ENCODE results near the gene IL1F10. TPM values are rescaled to one million over a fixed set of nuclear protein-coding genes. Genes with fewer than 3 reads are reported as not detected.

The IL1F10 gene
- total RNA-seq, 1 experiment from 2014 or later: not detected

- Histone ChIP-seq H3K4me1 (ENCODE audit: low read length) (no peaks in the 10 kb centered on the region), H3K79me2 (ENCODE audit: low read length) (no peaks in the 10 kb centered on the region), H3K9me2 (replicated peaks; ENCODE audit: insufficient read depth, low read length) (no peaks in the 10 kb centered on the region), H2AFZ (ENCODE audit: low read length) (no peak overlapping the region), H3K4me2 (ENCODE audit: low read depth, low read length, poor library complexity, severe bottlenecking) (no peak overlapping the region), H3K9me3 (ENCODE audit: low read length) (no peaks in the 10 kb centered on the region), H4K20me1 (ENCODE audit: insufficient read depth, low read depth, low read length) (no peaks in the 10 kb centered on the region), H3K9ac (ENCODE audit: low read length) (no peak overlapping the region), H3K27me3 (ENCODE audit: low read length) (no peaks in the 10 kb centered on the region), H3K36me3 (ENCODE audit: insufficient read depth, low read length) (no peaks in the 10 kb centered on the region), H3K27ac (ENCODE audit: low read length) (no peak overlapping the region), H3K4me3 (ENCODE audit: low read length) (no peak overlapping the region)
- DNase-seq: no peak
Measured at GRCh38 chr2:113102133-113102532, 34.4 kb downstream of the IL1F10 start.

GRCh38 chr2:113103277-113103676, 35.5 kb downstream of the IL1F10 start:
- H3K36me3 ChIP-seq (ENCODE audit: insufficient read depth, low read length): no peaks in the 10 kb centered on the region
- no peaks in the 10 kb centered on the region for H3K27me3 ChIP-seq (ENCODE audit: low read length)
- H3K79me2 ChIP-seq (ENCODE audit: low read length): no peaks in the 10 kb centered on the region

GRCh38 chr2:113104054-113104611, 36.4 kb downstream of the IL1F10 start:
- no peak for DNase-seq
- Histone ChIP-seq H3K79me2 (ENCODE audit: low read length) (no peaks in the 10 kb centered on the region), H3K27me3 (ENCODE audit: low read length) (no peaks in the 10 kb centered on the region), H3K27ac (ENCODE audit: low read length) (no peak overlapping the region), H3K9me2 (replicated peaks; ENCODE audit: insufficient read depth, low read length) (no peaks in the 10 kb centered on the region), H2AFZ (ENCODE audit: low read length) (no peak overlapping the region), H3K9ac (ENCODE audit: low read length) (no peak overlapping the region), H3K4me2 (ENCODE audit: low read depth, low read length, poor library complexity, severe bottlenecking) (no peak overlapping the region), H3K4me1 (ENCODE audit: low read length) (no peaks in the 10 kb centered on the region), H3K9me3 (ENCODE audit: low read length) (no peaks in the 10 kb centered on the region), H3K4me3 (ENCODE audit: low read length) (no peak overlapping the region), H4K20me1 (ENCODE audit: insufficient read depth, low read depth, low read length) (no peaks in the 10 kb centered on the region), H3K36me3 (ENCODE audit: insufficient read depth, low read length) (no peaks in the 10 kb centered on the region)

More at GRCh38 chr2:113103277-113103676, 35.5 kb downstream of the IL1F10 start:
- Histone ChIP-seq H3K27ac (ENCODE audit: low read length) (no peak overlapping the region), H3K9ac (ENCODE audit: low read length) (no peak overlapping the region), H3K4me2 (ENCODE audit: low read depth, low read length, poor library complexity, severe bottlenecking) (no peak overlapping the region), H3K4me1 (ENCODE audit: low read length) (no peaks in the 10 kb centered on the region), H3K9me3 (ENCODE audit: low read length) (no peaks in the 10 kb centered on the region), H3K4me3 (ENCODE audit: low read length) (no peak overlapping the region), H4K20me1 (ENCODE audit: insufficient read depth, low read depth, low read length) (no peaks in the 10 kb centered on the region), H2AFZ (ENCODE audit: low read length) (no peak overlapping the region), H3K9me2 (replicated peaks; ENCODE audit: insufficient read depth, low read length) (no peaks in the 10 kb centered on the region)
- DNase-seq: no peak

- H3K9me2 ChIP-seq (replicated peaks; ENCODE audit: insufficient read depth, low read length): no peaks in the 10 kb centered on the region
Measured at GRCh38 chr2:113105047-113105785, 37.4 kb downstream of the IL1F10 start.

GRCh38 chr2:113111121-113111520, 43.4 kb downstream of the IL1F10 start:
- Histone ChIP-seq H3K79me2 (ENCODE audit: low read length) (no peaks in the 10 kb centered on the region), H3K9me3 (ENCODE audit: low read length) (no peaks in the 10 kb centered on the region), H3K4me1 (ENCODE audit: low read length) (peaks cover 3% of the 10 kb centered on the region), H3K27ac (ENCODE audit: low read length) (no peak overlapping the region), H3K4me3 (ENCODE audit: low read length) (no peak overlapping the region), H2AFZ (ENCODE audit: low read length) (no peak overlapping the region), H4K20me1 (ENCODE audit: insufficient read depth, low read depth, low read length) (no peaks in the 10 kb centered on the region), H3K27me3 (ENCODE audit: low read length) (no peaks in the 10 kb centered on the region), H3K4me2 (ENCODE audit: low read depth, low read length, poor library complexity, severe bottlenecking) (no peak overlapping the region), H3K9me2 (replicated peaks; ENCODE audit: insufficient read depth, low read length) (no peaks in the 10 kb centered on the region), H3K36me3 (ENCODE audit: insufficient read depth, low read length) (no peaks in the 10 kb centered on the region), H3K9ac (ENCODE audit: low read length) (no peak overlapping the region)
- no peak for DNase-seq

More at GRCh38 chr2:113105047-113105785, 37.4 kb downstream of the IL1F10 start:
- no peak overlapping the region for H3K9ac ChIP-seq (ENCODE audit: low read length)
- H3K36me3 ChIP-seq (ENCODE audit: insufficient read depth, low read length): no peaks in the 10 kb centered on the region
- H3K27me3 ChIP-seq (ENCODE audit: low read length): no peaks in the 10 kb centered on the region
- no peak for DNase-seq
- no peak overlapping the region for H2AFZ ChIP-seq (ENCODE audit: low read length)
- no peaks in the 10 kb centered on the region for H3K9me3 ChIP-seq (ENCODE audit: low read length)
- H3K4me1 ChIP-seq (ENCODE audit: low read length): no peaks in the 10 kb centered on the region
- H3K27ac ChIP-seq (ENCODE audit: low read length): no peak overlapping the region
- H3K4me3 ChIP-seq (ENCODE audit: low read length): no peak overlapping the region
- no peaks in the 10 kb centered on the region for H3K79me2 ChIP-seq (ENCODE audit: low read length)
- H3K4me2 ChIP-seq (ENCODE audit: low read depth, low read length, poor library complexity, severe bottlenecking): no peak overlapping the region
- H4K20me1 ChIP-seq (ENCODE audit: insufficient read depth, low read depth, low read length): no peaks in the 10 kb centered on the region

GRCh38 chr2:113111823-113112287, 44.1 kb downstream of the IL1F10 start:
- H2AFZ ChIP-seq (ENCODE audit: low read length): no peak overlapping the region
- H3K4me3 ChIP-seq (ENCODE audit: low read length): no peak overlapping the region
- H3K9ac ChIP-seq (ENCODE audit: low read length): no peak overlapping the region
- H3K9me3 ChIP-seq (ENCODE audit: low read length): no peaks in the 10 kb centered on the region
- H3K4me2 ChIP-seq (ENCODE audit: low read depth, low read length, poor library complexity, severe bottlenecking): no peak overlapping the region
- H3K79me2 ChIP-seq (ENCODE audit: low read length): no peaks in the 10 kb centered on the region
- H3K36me3 ChIP-seq (ENCODE audit: insufficient read depth, low read length): no peaks in the 10 kb centered on the region
- no peak for DNase-seq
- H3K9me2 ChIP-seq (replicated peaks; ENCODE audit: insufficient read depth, low read length): no peaks in the 10 kb centered on the region
- H3K27ac ChIP-seq (ENCODE audit: low read length): no peak overlapping the region
- H3K4me1 ChIP-seq (ENCODE audit: low read length): peaks cover 8% of the 10 kb centered on the region
- no peaks in the 10 kb centered on the region for H3K27me3 ChIP-seq (ENCODE audit: low read length)
- no peaks in the 10 kb centered on the region for H4K20me1 ChIP-seq (ENCODE audit: insufficient read depth, low read depth, low read length)

GRCh38 chr2:113112441-113112840, 44.7 kb downstream of the IL1F10 start:
- H3K4me2 ChIP-seq (ENCODE audit: low read depth, low read length, poor library complexity, severe bottlenecking): no peak overlapping the region
- no peak overlapping the region for H3K9ac ChIP-seq (ENCODE audit: low read length)
- no peak overlapping the region for H3K27ac ChIP-seq (ENCODE audit: low read length)
- H2AFZ ChIP-seq (ENCODE audit: low read length): no peak overlapping the region
- H3K9me2 ChIP-seq (replicated peaks; ENCODE audit: insufficient read depth, low read length): no peaks in the 10 kb centered on the region
- DNase-seq: no peak
- no peaks in the 10 kb centered on the region for H3K27me3 ChIP-seq (ENCODE audit: low read length)
- H3K36me3 ChIP-seq (ENCODE audit: insufficient read depth, low read length): no peaks in the 10 kb centered on the region
- H3K9me3 ChIP-seq (ENCODE audit: low read length): no peaks in the 10 kb centered on the region
- no peak overlapping the region for H3K4me3 ChIP-seq (ENCODE audit: low read length)
- H3K4me1 ChIP-seq (ENCODE audit: low read length): peaks cover 8% of the 10 kb centered on the region
- H4K20me1 ChIP-seq (ENCODE audit: insufficient read depth, low read depth, low read length): no peaks in the 10 kb centered on the region
- H3K79me2 ChIP-seq (ENCODE audit: low read length): no peaks in the 10 kb centered on the region

GRCh38 chr2:113112871-113113270, 45.1 kb downstream of the IL1F10 start:
- DNase-seq: no peak
- Histone ChIP-seq H3K4me2 (ENCODE audit: low read depth, low read length, poor library complexity, severe bottlenecking) (no peak overlapping the region), H3K4me3 (ENCODE audit: low read length) (no peak overlapping the region), H4K20me1 (ENCODE audit: insufficient read depth, low read depth, low read length) (no peaks in the 10 kb centered on the region), H3K4me1 (ENCODE audit: low read length) (peaks cover 8% of the 10 kb centered on the region), H3K9me3 (ENCODE audit: low read length) (no peaks in the 10 kb centered on the region), H3K36me3 (ENCODE audit: insufficient read depth, low read length) (no peaks in the 10 kb centered on the region), H3K79me2 (ENCODE audit: low read length) (no peaks in the 10 kb centered on the region), H2AFZ (ENCODE audit: low read length) (no peak overlapping the region), H3K9me2 (replicated peaks; ENCODE audit: insufficient read depth, low read length) (no peaks in the 10 kb centered on the region), H3K27me3 (ENCODE audit: low read length) (no peaks in the 10 kb centered on the region), H3K27ac (ENCODE audit: low read length) (no peak overlapping the region), H3K9ac (ENCODE audit: low read length) (no peak overlapping the region)

Data from Karpas-422 (cell line).